ENCODE results near the gene FEV. TPM values are rescaled to one million over a fixed set of nuclear protein-coding genes. Genes with fewer than 3 reads are reported as not detected.

FEV gene
- polyA plus RNA-seq, 1 donor (not counting 4 experiments of a cell fraction or from before 2014, with no cell fraction given) = not detected

DNA sequence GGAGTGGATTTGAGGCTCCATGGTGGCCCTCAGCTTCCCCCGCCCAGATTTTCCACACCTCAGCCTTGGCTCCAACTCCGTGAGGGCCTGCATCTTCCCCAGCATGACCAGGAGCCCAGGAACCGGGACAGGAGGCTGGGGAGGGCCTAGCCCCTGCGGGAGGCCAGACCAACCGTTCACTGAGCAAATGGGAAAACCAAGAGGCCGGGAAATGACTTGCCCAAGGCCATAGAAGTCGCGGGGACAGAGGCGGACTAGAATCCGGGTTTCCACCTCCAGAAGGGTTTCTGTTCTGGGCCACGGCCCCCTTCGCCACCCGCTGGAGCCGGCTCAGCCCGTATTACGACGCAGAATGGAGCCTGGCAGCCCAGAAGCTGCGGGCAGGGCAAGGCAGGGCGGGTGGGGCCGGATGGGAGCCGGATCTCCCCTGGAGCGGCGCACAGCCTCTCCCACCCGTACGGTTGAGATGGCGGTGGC lies 16.2 kb upstream of the FEV start:
- no peak for DNase-seq (ENCODE audit: low read depth, low spot score)
- H3K79me2 ChIP-seq (ENCODE audit: control insufficient read depth, insufficient read depth, low read length) = no peaks in the 10 kb centered on the region
- peaks cover 4% of the 10 kb centered on the region for H4K20me1 ChIP-seq (ENCODE audit: control insufficient read depth, extremely low read depth, insufficient read depth, low read length)
- H3K9ac ChIP-seq (ENCODE audit: control insufficient read depth, extremely low read depth, insufficient read depth, low read length) = no peak overlapping the region
- H3K27ac ChIP-seq (ENCODE audit: control insufficient read depth, insufficient read depth, low read length) = no peak overlapping the region
- dilution Hi-C loops (cut with MboI; ENCODE audit: extremely low pct_ligation_motif_present, low sequenced_read_pairs) = no loop called here
- peaks cover 79% of the 10 kb centered on the region for H3K27me3 ChIP-seq (ENCODE audit: control insufficient read depth, extremely low read depth, insufficient read depth, low read length)
- TF ChIP-seq, protein P1, sequence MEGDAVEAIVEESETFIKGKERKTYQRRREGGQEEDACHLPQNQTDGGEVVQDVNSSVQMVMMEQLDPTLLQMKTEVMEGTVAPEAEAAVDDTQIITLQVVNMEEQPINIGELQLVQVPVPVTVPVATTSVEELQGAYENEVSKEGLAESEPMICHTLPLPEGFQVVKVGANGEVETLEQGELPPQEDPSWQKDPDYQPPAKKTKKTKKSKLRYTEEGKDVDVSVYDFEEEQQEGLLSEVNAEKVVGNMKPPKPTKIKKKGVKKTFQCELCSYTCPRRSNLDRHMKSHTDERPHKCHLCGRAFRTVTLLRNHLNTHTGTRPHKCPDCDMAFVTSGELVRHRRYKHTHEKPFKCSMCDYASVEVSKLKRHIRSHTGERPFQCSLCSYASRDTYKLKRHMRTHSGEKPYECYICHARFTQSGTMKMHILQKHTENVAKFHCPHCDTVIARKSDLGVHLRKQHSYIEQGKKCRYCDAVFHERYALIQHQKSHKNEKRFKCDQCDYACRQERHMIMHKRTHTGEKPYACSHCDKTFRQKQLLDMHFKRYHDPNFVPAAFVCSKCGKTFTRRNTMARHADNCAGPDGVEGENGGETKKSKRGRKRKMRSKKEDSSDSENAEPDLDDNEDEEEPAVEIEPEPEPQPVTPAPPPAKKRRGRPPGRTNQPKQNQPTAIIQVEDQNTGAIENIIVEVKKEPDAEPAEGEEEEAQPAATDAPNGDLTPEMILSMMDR (optimal IDR thresholded peaks at IDR 0.05 in 1 of 3, IDR thresholded peaks at IDR 0.05 in 1 of 3, conservative IDR thresholded peaks at IDR 0.05 in 1 of 3; ENCODE audit: extremely low read depth in 1 of 3, insufficient read depth in 2 of 3, low read length in 3 of 3) = no peak
- TF ChIP-seq EZH2 (IDR thresholded peaks at IDR 0.05; ENCODE audit: low read length) = no peak
- H3K9me1 ChIP-seq (ENCODE audit: control insufficient read depth, extremely low read depth, insufficient read depth, low read length) = no peaks in the 10 kb centered on the region
- H3K4me3 ChIP-seq (ENCODE audit: control insufficient read depth in 2 of 3, extremely low read depth in 1 of 3, insufficient read depth in 2 of 3, low read depth in 1 of 3, low read length in 3 of 3) = no peak overlapping the region
- peaks cover 15% of the 10 kb centered on the region for H3K4me1 ChIP-seq (ENCODE audit: control insufficient read depth, extremely low read depth, insufficient read depth, low read length)
- no peaks in the 10 kb centered on the region for H3K9me3 ChIP-seq (ENCODE audit: control insufficient read depth, low read depth, low read length)
- peak overlapping the region; percentile 69 for H3K4me2 ChIP-seq (ENCODE audit: control insufficient read depth, extremely low read depth, insufficient read depth, low read depth, low read length)
- FAIRE-seq = no peak
- H2AFZ ChIP-seq (ENCODE audit: control insufficient read depth, low read length) = no peak overlapping the region
- H3K36me3 ChIP-seq (ENCODE audit: control insufficient read depth in 2 of 2, extremely low read depth in 1 of 2, insufficient read depth in 2 of 2, low read length in 2 of 2) = no peaks in the 10 kb centered on the region

DNA sequence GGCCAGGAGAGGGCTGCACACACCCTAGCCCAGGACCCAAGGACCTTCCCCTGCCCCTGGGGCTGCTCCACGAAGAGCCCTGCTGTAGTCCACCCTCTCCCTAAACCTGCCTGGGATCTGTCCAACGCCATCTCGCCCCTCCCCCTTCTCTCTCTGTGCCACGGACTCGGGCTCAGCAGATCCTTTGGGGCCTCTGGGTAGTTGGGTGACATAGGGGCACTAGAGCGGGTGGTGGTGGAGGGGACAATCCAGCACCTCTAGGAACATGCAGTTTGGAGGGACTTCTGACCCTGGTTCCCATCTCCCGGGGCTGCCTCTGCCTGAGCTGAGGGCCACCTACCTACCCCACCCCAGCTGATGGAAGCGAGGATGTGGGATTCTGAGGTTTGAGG lies 15.6 kb upstream of the FEV start:
- Histone ChIP-seq H3K27ac (ENCODE audit: control insufficient read depth, insufficient read depth, low read length) (no peak overlapping the region), H3K4me2 (ENCODE audit: control insufficient read depth, extremely low read depth, insufficient read depth, low read depth, low read length) (no peak overlapping the region), H3K27me3 (ENCODE audit: control insufficient read depth, extremely low read depth, insufficient read depth, low read length) (peaks cover 83% of the 10 kb centered on the region), H3K4me3 (ENCODE audit: control insufficient read depth in 2 of 3, extremely low read depth in 1 of 3, insufficient read depth in 2 of 3, low read depth in 1 of 3, low read length in 3 of 3) (no peak overlapping the region), H3K9ac (ENCODE audit: control insufficient read depth, extremely low read depth, insufficient read depth, low read length) (no peak overlapping the region), H3K79me2 (ENCODE audit: control insufficient read depth, insufficient read depth, low read length) (no peaks in the 10 kb centered on the region), H3K9me1 (ENCODE audit: control insufficient read depth, extremely low read depth, insufficient read depth, low read length) (no peaks in the 10 kb centered on the region), H3K9me3 (ENCODE audit: control insufficient read depth, low read depth, low read length) (no peaks in the 10 kb centered on the region), H3K36me3 (ENCODE audit: control insufficient read depth in 2 of 2, extremely low read depth in 1 of 2, insufficient read depth in 2 of 2, low read length in 2 of 2) (no peaks in the 10 kb centered on the region), H2AFZ (ENCODE audit: control insufficient read depth, low read length) (no peak overlapping the region), H3K4me1 (ENCODE audit: control insufficient read depth, extremely low read depth, insufficient read depth, low read length) (peaks cover 15% of the 10 kb centered on the region), H4K20me1 (ENCODE audit: control insufficient read depth, extremely low read depth, insufficient read depth, low read length) (peaks cover 4% of the 10 kb centered on the region)
- TF ChIP-seq, protein P1 (optimal IDR thresholded peaks at IDR 0.05 in 1 of 3, IDR thresholded peaks at IDR 0.05 in 1 of 3, conservative IDR thresholded peaks at IDR 0.05 in 1 of 3; ENCODE audit: extremely low read depth in 1 of 3, insufficient read depth in 2 of 3, low read length in 3 of 3) = no peak
- FAIRE-seq (no peak), DNase-seq (ENCODE audit: low read depth, low spot score) (no peak)
- dilution Hi-C loops (cut with MboI; ENCODE audit: extremely low pct_ligation_motif_present, low sequenced_read_pairs) = no loop called here

Measured in keratinocyte (primary cell).